ENCODE data around the gene EPS8L3.
"Not testable (repeated sequence)": the region's sequence is repeated elsewhere in the genome, so short reads cannot be mapped to it uniquely, and the experiment has no call there.

EPS8L3 gene

GRCh38 chr1:109763646-109764415, at the start of gene EPS8L3:
EPS8L3 (minus strand) TSS chr1:109763923; CDS start chr1:109761749, 2,174 bp downstream.
- DNase-seq: no peak

GRCh38 chr1:109812691-109813393, 49.1 kb upstream of the EPS8L3 start:
- no peak for DNase-seq

- DNase-seq: no peak
Observed at GRCh38 chr1:109808703-109809102, 45.0 kb upstream of the EPS8L3 start.

- peak; percentile 64 for DNase-seq
Observed at GRCh38 chr1:109807822-109808680, 44.3 kb upstream of the EPS8L3 start.

GRCh38 chr1:109807402-109807801, 43.7 kb upstream of the EPS8L3 start:
- no peak for DNase-seq

- no peak for DNase-seq
Observed at GRCh38 chr1:109806733-109807400, 43.1 kb upstream of the EPS8L3 start.

GRCh38 chr1:109805486-109806165, 41.9 kb upstream of the EPS8L3 start:
- no peak for DNase-seq

- no peak for DNase-seq
Observed at GRCh38 chr1:109804660-109805059, 40.9 kb upstream of the EPS8L3 start.

GRCh38 chr1:109803901-109804331, 40.2 kb upstream of the EPS8L3 start:
- no peak for DNase-seq

- DNase-seq: no peak
Observed at GRCh38 chr1:109802901-109803561, 39.3 kb upstream of the EPS8L3 start.

- DNase-seq: no peak
Observed at GRCh38 chr1:109802136-109802900, 38.6 kb upstream of the EPS8L3 start.

GRCh38 chr1:109801791-109802135, 38.0 kb upstream of the EPS8L3 start:
- no peak for DNase-seq

GRCh38 chr1:109800291-109800690, 36.6 kb upstream of the EPS8L3 start:
- DNase-seq: no peak

GRCh38 chr1:109799445-109799844, 35.7 kb upstream of the EPS8L3 start:
- DNase-seq: peak; percentile 61

GRCh38 chr1:109797303-109797595, 33.5 kb upstream of the EPS8L3 start:
- not testable (repeated sequence) for DNase-seq

- no peak for DNase-seq
Observed at GRCh38 chr1:109796484-109797302, 33.0 kb upstream of the EPS8L3 start.

- no peak for DNase-seq
Observed at GRCh38 chr1:109794319-109795132, 30.8 kb upstream of the EPS8L3 start.

- peak; percentile 86 for DNase-seq
Observed at GRCh38 chr1:109793486-109794318, 30.0 kb upstream of the EPS8L3 start.
